Type B pancreatic cell (in vitro differentiated cells): ENCODE measurements around the gene HYCC2. TPM values are rescaled to one million over a fixed set of nuclear protein-coding genes. Genes with fewer than 3 reads are reported as not detected.

ENCODE experiments used
- DNase-seq: peaks from one replicate; pipeline ENCODE4 v3.0.0; 2021; ENCODE audit warnings: mixed read lengths; ENCODE audit not compliant: unreplicated experiment; ENCODE audit errors: extremely low spot score
- H3K27ac Mint-ChIP-seq: 2 replicates; pipeline ENCODE4 v1.8.0; 2021; ENCODE audit warnings: mild to moderate bottlenecking, mixed read lengths
- H3K27me3 Mint-ChIP-seq: 2 replicates; pipeline ENCODE4 v1.8.0; 2021; ENCODE audit warnings: mixed read lengths
- H3K36me3 Mint-ChIP-seq: 2 replicates; pipeline ENCODE4 v1.8.0; 2021; ENCODE audit warnings: mixed read lengths
- H3K4me1 Mint-ChIP-seq: one replicate; pipeline ENCODE4 v1.8.0; 2021; ENCODE audit warnings: mixed read lengths; ENCODE audit not compliant: unreplicated experiment
- H3K4me3 Mint-ChIP-seq: 2 replicates; pipeline ENCODE4 v1.8.0; 2021; ENCODE audit warnings: mild to moderate bottlenecking, mixed read lengths
- H3K9me3 Mint-ChIP-seq: 2 replicates; pipeline ENCODE4 v1.8.0; 2021; ENCODE audit warnings: mixed read lengths
- CTCF ChIP-seq: fragments of 200-600 bp; sonication (generic); conservative IDR thresholded peaks from 2 replicates; pipeline ENCODE4 v1.5.0; 2021; ENCODE audit warnings: antibody characterized with exemption, mild to moderate bottlenecking
- total RNA-seq: library from RNA; stranded (reverse); gene quantifications from 2 replicates; pipeline ENCODE4 v1.2.1, GENCODE V29; 2021; ENCODE audit warnings: low replicate concordance

Gene HYCC2
- total RNA-seq, 1 donor from 2014 or later = 17.9 TPM

- Mint-ChIP-seq H3K4me1 (no peaks in the 10 kb centered on the region), H3K27me3 (no peaks in the 10 kb centered on the region), H3K27ac (no peak overlapping the region), H3K36me3 (peaks cover 19% of the 10 kb centered on the region), H3K4me3 (no peak overlapping the region), H3K9me3 (peaks cover 5% of the 10 kb centered on the region)
- no peak for DNase-seq
- no peak for TF ChIP-seq CTCF
Measured at GRCh38 chr2:201024518-201024917, 47.0 kb downstream of the HYCC2 start.

- Mint-ChIP-seq H3K27me3 (no peaks in the 10 kb centered on the region), H3K27ac (no peak overlapping the region), H3K36me3 (peaks cover 13% of the 10 kb centered on the region), H3K9me3 (no peaks in the 10 kb centered on the region), H3K4me1 (no peaks in the 10 kb centered on the region), H3K4me3 (no peak overlapping the region)
- TF ChIP-seq CTCF = no peak
- DNase-seq = no peak
Measured at GRCh38 chr2:201021914-201022313, 49.6 kb downstream of the HYCC2 start.

Other genes with a start within 250 kb of the HYCC2 start
- 100 and 106 TPM in 2 replicates for gene CLK1, start 207.0 kb downstream of the HYCC2 start, total RNA-seq
- 37.2 and 47.2 TPM in 2 replicates for gene PPIL3, start 182.6 kb downstream of the HYCC2 start, total RNA-seq
- 27.4 and 36.3 TPM in 2 replicates for gene NIF3L1, start 182.3 kb downstream of the HYCC2 start, total RNA-seq
- gene ORC2, start 108.0 kb downstream of the HYCC2 start, total RNA-seq = 35.6 and 38.3 TPM in 2 replicates
- gene NDUFB3, start 330 bp upstream of the HYCC2 start, total RNA-seq = 101 TPM in 2 replicates
- gene CFLAR, start 44.5 kb upstream of the HYCC2 start, total RNA-seq = 26.5 and 58.5 TPM in 2 replicates
- 1.6 and 3.6 TPM in 2 replicates for gene CASP10, start 111.5 kb upstream of the HYCC2 start, total RNA-seq
- 6.0 and 12.9 TPM in 2 replicates for gene CASP8, start 188.9 kb upstream of the HYCC2 start, total RNA-seq